NCI-H1105 (cell line): ENCODE results near the gene CCR5.
"Not testable (repeated sequence)": the region's sequence is repeated elsewhere in the genome, so short reads cannot be mapped to it uniquely, and the experiment has no call there.

Source experiments
- DNase-seq: peaks from one replicate; lab custom pipeline; 2025; lab: John Stamatoyannopoulos, UW

CCR5 gene

DNA sequence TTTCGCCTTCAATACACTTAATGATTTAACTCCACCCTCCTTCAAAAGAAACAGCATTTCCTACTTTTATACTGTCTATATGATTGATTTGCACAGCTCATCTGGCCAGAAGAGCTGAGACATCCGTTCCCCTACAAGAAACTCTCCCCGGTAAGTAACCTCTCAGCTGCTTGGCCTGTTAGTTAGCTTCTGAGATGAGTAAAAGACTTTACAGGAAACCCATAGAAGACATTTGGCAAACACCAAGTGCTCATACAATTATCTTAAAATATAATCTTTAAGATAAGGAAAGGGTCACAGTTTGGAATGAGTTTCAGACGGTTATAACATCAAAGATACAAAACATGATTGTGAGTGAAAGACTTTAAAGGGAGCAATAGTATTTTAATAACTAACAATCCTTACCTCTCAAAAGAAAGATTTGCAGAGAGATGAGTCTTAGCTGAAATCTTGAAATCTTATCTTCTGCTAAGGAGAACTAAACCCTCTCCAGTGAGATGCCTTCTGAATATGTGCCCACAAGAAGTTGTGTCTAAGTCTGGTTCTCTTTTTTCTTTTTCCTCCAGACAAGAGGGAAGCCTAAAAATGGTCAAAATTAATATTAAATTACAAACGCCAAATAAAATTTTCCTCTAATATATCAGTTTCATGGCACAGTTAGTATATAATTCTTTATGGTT lies at the start of gene CCR5:
CCR5 (plus strand) TSS at position 108 of the 680 bp plus-strand sequence. CDS start 1,957 bp downstream, outside the sequence.
- DNase-seq: no peak

DNA sequence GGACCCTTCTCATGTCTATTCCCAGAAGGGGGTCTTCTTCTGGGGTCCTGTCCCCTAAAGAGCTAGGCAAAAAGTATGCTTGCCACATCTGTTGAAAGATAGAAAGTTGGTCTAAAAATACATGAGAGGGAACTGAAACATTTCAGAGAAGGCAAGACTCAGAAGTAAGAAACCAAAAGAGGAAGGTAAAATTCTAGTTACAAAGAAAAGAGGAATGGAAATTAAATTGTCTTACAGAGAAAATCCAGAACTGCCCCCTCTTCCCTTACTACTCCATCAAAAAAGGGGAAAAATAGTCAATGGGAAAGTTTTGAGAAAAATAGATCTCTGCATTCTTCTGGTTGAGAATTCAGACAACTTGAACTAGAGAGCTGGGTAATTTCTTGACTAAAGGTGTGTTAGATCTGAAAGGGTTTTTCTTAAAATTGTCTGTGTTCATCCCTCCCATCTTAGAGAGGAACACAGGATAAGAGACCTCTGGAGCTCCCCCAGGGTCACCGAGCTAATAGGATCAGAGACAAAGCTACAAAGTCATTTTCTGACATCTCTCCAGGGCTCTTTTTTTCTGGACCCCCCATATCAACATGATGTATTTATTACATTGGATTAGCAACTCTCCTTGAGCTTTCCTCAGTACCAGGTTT lies 49.2 kb upstream of the CCR5 start:
- DNase-seq: no peak

GRCh38 chr3:46324036-46324435 lies 46.7 kb upstream of the CCR5 start:
- DNase-seq: no peak

GRCh38 chr3:46325645-46326300 lies 45.0 kb upstream of the CCR5 start:
- DNase-seq: no peak

DNA sequence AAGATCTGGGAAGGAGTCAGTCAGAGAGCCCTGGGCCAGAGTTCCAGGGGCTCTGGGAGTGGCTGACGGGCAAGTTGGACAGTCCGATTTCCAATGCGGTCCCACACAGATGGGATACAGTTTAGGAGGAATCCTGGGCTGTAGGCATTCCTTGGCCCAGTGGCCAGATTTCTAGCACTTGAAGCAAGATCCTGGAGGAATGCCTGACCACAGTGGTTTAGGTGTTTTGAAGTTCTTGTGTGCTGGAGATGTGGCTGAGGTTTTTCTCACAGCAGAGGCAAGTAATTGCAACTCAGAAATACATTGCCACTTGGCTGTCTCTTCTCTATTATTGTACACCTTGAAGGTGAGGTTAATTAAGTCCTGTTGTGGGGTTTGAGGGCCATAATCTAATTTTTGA lies 40.1 kb upstream of the CCR5 start:
- DNase-seq: not testable (repeated sequence)

- no peak for DNase-seq
These were observed 35.8 kb upstream of the CCR5 start for GRCh38 chr3:46334741-46335478.

DNA sequence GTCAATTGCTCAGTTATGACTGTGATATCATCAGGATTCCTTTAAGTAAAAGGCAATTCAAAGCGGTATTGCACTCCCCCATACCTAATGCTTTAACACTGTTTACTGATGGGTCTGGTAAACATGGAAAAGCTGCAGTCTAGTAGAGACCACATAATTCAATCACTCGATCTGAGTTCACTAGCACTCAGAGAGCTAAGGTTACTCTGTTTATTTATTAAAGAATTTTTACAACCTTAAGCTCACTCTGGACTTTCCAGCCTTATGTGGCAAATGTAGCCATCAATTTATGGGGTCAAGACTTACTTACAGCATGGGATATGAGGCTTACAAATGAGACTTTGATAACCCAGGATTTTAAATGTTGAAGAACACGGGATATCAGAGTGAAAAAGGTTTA lies 35.2 kb upstream of the CCR5 start:
- no peak for DNase-seq

DNA sequence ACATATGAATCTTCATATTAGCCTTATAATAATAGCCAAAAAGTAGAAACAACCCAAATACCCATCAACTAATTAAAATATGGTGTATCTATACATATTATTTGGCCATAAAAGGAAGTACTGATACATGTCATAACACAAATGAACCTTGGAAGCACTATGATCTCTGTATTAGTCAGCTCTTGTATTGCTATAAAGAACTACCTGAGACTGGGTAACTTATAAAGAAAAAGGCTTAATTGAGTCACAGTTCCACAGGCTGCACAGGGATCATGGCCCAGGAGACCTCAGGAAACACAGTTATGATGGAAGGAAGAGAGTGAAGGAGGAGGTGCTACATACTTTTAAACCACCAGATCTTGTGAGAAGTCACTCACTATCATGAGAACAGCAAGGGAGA lies 32.8 kb upstream of the CCR5 start:
- DNase-seq: no peak

DNA sequence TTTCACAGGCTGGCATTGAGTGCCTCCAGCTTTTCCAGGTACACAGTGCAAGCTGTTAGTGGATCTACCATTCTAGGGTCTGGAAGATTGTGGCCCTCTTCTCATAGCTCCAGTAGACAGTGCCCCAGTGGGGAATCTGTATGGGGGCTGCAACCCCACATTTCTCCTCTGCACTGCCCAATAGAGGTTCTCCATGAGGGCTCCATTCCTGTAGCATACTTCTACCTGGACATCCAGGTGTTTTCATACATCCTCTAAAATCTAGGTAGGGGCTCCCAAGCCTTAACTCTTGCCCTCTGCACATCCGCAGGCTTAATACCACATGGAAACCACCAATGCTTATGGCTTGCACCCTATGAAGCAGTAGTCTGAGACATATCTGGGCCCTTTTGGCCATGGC lies 31.9 kb upstream of the CCR5 start:
- DNase-seq: no peak

DNA sequence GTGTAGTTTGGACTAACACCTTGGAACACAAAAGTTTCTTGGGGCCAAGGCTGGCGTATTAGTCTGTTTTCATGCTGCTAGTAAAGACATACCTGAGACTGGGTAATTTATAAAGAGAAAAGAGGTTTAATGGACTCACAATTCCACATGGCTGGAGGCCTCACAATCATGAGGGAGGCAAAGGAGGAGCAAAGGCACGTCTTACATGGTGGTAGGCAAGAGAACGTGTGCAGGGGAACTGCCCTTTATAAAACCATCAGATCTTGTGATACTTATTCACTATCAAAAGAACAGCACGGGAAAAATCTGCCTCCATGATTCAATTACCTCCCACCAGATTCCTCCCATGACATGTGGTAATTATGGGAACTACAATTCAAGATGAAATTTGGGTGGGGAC lies 26.3 kb upstream of the CCR5 start:
- DNase-seq: no peak

DNA sequence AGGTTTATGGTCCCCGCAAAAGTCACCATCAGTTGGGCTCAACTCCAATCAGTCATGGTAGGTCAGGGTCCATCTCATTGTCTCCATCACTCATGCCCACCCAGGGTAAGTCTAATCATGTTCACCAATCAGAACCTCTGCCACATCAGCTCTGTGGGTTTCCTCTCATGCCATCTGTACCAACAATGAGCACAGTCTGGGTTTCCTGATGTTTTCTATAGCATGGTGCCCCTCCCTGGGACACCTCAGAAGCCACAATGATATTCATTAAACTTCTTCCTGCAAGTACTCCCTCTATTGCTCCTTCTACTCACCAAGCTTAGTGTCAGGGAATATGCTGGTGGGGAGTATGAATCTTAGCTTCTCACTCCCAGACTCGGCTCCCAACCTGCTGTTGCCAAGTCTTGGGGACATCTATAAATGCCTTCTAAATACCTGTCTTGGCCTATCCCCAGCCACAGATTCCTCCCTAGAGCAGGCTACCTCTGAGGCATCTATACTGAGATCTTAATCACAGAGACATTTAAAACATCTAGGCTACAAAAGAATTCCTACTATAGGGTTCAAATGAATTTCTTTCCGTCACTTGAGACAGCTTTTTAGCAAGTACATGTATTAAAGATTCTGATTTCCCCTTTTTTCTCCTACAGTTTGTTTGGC lies 21.8 kb upstream of the CCR5 start:
- no peak for DNase-seq

- DNase-seq: no peak
These were observed 21.1 kb upstream of the CCR5 start for GRCh38 chr3:46349484-46350261.

DNA sequence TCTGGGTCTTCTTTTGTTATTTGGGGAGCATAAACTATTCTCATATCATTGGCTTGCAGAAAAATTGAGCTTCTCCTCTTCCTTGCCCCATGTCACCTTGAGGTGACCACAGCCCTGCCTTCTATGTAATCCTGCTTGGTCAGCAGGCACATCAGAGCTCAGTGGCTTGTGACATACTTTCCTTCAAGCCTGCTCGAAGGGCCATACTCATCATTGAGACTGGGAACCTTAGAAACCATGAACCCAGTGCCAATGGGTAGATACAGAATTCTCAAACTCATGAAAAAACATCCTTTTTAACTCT lies 20.5 kb upstream of the CCR5 start:
- DNase-seq: no peak

DNA sequence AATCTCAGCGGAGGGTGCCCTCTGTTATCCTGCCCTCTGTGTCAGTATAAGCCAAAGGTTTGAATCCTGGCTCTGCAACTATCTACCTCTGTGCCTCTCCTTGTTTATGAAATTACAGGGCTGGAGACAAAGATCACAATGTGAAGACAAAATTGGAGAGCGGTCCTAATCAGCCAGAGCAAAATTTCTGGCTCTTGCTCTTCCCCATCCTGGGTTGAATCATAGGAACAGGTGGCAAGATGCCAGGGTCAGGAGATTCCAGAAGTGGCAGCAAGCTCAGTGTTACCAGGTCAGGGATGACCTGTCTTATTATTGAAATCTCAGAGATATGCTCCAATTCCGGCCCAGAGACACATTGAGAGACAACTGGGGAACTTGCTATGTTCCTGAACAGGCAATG lies 19.1 kb upstream of the CCR5 start:
- DNase-seq: no peak

DNA sequence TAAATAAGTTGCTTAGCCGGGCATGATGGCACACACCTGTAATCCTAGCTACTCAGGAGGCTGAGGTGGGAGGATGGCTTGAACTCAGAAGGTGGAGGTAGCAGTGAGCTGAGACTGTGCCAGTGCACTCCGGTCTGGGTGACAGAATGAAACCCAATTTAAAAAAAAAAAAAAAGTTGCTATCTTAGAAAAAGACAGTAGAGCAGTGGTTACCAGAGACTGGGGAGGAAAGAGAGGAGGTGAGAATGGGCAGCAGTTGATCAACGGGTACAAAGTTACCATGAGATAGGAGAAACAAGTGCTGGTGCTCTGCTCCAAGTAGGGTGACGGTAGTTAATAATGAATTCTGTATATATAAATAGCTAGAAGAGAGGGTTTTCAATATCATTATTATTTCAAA lies 17.7 kb upstream of the CCR5 start:
- DNase-seq: no peak

GRCh38 chr3:46353647-46354410 lies 16.9 kb upstream of the CCR5 start, which contains the start of gene CCR2:
TSS of gene CCR2 (plus strand) at chr3:46354111. CDS start at chr3:46357528, 3,417 bp downstream.
- no peak for DNase-seq

- no peak for DNase-seq
These were observed 16.3 kb upstream of the CCR5 start for GRCh38 chr3:46354478-46354877.

DNA sequence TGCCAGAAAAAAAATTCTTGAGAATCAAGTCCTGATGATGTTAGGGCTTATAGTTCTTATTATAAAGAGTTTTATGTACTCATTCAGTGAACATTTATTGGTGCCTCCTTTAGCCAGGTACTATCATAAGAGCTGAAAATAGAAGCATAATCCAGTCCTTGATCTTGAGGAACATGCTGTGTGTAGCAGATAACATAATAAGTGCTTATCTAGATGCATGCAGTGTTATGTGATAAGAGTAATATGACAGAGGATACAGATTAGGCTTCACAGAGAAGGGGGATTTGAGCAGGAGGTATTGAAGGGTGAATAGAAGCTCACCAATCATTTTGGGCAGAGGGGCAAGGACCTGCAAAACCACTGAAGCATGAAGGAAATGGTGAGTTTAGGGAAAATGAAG lies 15.8 kb upstream of the CCR5 start:
- no peak for DNase-seq

- no peak for DNase-seq
These were observed 14.5 kb upstream of the CCR5 start for GRCh38 chr3:46356276-46356675.

- DNase-seq: peak; percentile 6
These were observed 13.8 kb upstream of the CCR5 start for GRCh38 chr3:46356909-46357308.

GRCh38 chr3:46358466-46358865 lies 12.3 kb upstream of the CCR5 start:
- DNase-seq: no peak
